Right hindlimb (tissue), 1 donor: ENCODE data around the gene GPBAR1.

ENCODE experiments used
- DNase-seq: peaks from one replicate; pipeline ENCODE4 v3.0.0-alpha.2; 2018

The GPBAR1 gene

DNA sequence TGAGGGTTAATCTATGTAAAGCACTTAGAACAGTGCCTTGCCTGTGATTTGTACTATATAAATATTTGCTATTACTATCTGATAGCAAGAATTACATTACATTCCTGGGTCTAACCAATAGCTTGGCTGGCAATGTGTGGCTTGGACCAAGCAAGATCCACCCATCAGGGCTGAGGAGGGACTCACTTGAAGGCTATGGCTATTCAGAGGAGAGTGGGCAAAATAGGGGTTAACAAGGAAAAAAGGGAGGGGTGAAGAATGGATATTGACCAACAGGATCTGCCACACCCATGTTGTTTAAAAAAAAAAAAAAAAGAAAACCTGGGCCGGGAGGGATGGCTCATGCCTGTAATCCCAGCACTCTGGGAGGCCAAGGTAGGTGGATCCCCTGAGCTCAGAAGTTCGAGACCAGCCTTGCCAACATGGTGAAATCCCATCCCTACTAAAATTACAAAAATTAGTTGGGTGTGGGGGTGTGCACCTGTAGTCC, 51.5 kb downstream of the GPBAR1 start:
- DNase-seq, result no peak

DNA sequence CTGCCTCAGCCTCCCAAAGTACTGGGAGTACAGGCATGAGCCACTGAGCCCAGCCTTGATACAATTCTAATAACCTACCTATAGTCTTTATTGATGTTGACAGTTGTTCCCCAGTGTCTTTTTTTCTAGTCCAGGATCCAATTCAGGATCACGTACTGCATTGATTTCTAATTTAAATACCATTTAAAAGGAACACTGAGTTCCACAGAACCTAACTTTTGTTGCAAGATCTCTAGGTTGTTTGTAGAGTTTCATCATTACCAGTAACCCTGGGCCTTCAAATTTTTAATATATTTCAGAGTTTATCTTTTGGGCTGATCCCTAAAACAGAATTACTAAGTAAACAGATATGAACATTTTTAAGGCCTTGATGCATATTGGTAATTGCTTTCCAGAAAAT, 52.5 kb downstream of the GPBAR1 start:
- no peak for DNase-seq
